DMS114 treated with DMSO at 0.1 percent for 48 hours (cell line): ENCODE data around the gene PCNX2.

ENCODE experiments used
- DNase-seq: peaks from one replicate; lab custom pipeline; 2025; ENCODE audit not compliant: unreplicated experiment; lab: John Stamatoyannopoulos, UW

PCNX2 gene

DNA sequence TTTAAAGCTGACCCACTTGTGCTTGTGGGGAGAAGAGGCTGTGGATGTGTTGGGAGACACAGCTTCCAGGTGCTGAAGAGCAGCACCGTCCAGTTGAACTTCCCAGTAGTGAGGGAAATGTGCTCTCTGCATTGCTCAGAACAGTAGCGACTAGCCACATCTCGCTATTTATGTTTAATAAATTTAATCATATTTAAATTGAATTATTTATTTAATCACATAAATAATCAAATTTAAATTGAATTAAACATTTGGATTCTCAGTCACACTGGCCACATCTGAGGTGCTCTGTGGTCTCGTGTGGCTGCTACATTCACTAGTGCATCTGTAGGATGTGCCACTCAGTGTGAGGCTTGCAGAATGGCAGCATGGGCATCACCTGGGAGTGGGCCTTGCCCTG, 325.0 kb downstream of the PCNX2 start:
- no peak for DNase-seq

DNA sequence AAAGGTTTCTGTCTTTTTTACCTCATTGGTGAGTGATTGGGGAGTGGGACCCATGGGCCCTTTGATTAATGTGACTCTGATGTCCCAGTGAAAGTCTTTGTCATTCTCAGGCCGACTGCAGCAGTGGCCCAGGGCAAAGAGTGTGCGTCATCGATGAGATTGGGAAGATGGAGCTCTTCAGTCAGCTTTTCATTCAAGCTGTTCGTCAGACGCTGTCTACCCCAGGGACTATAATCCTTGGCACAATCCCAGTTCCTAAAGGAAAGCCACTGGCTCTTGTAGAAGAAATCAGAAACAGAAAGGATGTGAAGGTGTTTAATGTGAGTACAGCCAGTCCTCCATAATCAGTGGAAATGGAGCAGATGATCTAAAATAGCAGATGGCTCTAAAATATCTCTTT, 325.7 kb downstream of the PCNX2 start:
- no peak for DNase-seq

DNA sequence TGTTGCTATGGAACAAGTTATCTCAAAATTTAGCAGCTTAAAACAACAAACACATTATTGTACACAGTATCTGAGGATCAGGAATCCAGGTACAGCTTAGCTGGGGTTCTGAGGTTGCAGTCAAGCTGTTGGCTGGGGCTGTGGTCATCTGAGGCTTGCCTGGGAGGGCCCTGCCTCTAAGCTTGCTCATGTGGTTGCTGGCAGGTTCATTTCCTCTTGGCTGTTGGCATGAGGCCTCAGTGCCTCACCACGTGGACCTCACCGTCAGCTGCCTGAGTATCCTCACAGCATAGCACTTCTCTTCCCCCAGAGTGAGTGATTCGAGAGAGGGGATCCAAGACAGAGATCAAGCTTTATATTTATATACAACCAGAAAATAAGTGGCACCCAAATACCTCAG, 326.6 kb downstream of the PCNX2 start:
- DNase-seq, result no peak

DNA sequence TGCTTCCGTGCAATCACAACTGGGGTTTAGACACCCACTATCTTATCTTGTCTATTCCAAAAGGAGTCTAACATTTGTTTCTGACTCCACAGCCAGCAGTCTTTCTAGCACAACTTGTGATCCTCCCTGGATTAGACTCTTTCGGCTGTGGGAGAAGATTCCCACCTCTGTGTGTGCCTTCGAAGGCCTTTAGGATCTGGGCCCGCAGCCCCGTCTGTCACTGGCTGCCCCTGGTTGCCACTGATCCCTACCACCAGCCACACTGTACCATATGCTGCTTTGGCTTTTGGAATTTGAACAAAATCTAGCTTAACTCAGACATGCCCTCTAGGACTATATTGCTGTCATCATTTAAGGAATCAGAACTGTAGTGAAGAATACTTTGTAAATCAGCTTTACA, 327.1 kb downstream of the PCNX2 start:
- DNase-seq, result no peak

DNA sequence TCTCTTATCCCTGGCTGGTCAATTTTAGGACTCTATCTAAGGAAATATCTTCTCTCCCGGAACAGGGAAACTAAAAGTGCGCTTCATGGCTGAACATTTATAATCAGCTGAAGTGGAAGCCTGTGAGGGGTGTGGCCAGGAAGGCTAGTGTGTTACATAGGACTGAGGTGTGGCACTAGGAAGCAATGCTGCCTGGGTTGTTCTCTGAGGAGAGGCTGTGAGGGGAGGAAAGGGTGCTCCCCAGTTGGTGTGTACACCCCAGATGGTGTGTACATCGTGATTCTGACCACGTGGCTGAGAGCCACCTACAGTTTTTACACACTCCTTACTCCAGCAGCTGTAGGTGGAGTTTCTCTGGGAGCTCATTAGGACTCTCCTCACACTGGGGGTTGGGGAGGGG, 328.9 kb downstream of the PCNX2 start:
- no peak for DNase-seq

DNA sequence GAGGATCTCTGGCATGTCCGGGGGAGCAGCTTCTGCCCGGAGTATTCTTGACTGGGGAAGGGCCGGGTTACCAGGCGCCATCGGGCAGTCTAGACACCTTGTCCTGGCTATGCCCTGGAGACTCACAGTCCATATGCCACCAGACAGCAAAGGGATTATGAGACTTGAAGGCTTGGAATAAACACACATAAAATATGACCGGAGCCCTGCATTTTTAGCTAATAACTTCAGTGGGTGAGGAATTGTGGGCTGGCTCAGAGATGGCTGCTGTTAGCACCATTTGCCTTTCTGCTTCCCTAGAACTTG, 329.7 kb downstream of the PCNX2 start:
- DNase-seq, result no peak

DNA sequence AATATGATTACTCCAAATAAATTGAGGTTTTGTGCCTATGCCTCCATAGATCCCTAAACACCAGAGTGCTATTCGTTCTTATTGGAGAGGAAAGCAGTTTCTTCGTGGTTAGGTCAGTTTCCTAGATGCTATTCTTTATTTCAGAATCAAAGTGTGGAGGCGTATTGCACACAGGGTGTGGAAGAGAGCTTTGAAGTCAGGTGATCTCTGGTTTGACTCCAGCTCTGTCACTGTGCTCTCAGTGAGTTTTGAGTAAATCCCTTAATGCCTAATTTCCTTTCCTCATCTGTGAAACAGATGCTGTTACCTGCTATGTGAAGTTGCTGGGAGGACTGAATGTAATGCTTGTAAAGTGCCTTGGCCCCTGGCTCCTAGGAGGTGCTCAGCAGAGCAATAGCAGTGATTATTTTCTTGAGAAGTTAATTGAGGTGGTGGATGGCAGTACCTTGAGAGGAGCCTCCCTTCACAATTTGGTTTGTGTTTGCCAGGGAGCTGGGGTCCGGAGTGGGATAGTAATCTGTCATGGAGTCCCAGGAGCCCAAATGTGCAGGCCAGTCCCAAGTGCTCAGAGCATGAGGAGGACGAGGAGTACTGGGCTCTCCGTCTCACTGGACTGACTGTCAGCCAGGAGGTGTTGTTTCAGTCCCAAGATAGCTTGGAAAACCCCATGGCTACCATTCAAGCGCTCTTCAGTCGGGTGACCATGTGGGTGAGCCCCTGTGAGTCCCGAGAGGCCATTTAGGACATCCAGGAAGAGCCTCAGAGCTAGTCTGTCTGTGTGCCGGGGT, 330.2 kb downstream of the PCNX2 start:
- no peak for DNase-seq

DNA sequence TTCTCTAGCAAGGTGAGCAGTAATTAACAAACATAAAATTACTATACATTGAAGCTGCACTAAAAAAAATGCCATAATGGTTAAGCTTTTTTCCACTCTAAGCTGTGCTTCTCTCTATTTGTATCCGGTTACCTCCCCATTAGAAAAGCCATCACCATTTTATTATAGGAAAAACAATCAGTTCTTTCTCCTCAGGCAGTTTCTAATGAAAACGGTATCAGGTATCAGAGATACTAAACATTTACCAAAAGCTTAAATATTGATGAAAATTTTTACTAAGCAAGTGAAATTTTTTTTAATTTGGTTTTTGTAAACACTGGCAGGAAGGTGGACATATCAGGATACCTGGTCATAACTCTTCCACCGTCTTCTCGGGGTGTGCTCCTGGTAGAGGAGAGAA, 330.9 kb downstream of the PCNX2 start:
- no peak for DNase-seq

DNA sequence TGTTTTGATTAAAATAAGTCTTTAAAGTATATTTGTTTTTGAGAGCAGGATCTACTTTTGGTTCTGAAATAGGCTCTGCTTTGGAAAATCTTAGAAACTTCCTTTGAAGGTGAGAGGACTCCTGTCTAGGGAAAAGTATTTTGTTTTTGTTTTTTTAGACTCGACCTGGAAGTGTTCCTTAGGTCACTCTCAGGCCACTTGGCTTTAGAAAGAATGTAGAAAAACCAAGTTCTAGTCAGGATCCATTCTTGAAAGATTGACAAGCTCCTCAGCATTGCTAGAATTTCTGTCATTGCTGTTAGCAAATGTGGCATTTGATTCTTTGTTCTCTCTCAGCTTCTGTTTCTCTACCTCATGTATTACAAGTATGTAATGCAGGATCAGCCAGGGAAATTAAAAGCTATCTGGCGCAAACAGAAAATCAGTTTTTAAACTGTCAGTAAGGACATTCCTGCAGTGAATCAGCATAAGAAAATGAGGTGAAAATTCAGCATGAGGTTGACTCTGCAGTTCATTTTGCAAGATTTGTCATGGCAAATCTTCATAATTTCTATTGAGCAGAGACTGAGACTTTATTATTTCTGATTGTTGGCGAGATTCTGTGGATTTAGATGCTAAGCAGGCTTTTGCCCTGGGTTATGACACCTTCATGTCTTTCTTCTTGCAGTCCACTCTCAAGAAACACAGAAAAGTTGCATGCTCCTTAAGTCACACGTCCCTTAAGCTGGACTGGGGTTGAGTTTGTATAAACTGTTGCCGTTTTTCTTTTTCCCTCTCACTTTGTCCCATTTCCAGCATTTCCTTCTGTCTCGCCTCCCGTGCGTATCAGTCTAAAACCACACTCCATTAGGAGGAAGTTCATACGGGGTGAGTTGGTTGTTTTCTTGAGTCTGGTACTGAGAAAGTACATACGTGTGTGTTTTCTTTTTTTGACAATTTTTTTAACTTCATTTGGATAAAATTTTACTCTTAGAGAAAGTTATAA, 332.5 kb downstream of the PCNX2 start:
- no peak for DNase-seq

DNA sequence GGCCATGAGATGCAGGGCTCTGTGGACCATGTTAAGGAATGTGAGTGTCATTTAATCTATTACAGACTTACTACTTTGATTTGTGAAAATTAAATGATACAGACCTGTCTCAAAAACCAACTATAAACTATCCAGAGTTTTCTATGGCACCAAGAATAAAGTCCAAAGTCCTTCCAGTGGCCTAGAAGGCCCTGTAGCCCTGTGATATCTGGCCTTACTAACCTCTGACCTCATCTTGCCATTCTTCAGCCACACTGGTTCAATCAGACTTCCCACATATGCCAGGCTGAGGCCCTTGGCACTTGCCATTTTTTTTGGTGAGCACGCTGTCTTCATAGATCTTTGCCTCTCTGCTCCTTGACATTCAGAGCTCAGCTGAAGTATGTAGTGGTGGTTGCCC, 337.5 kb downstream of the PCNX2 start:
- DNase-seq, result no peak

DNA sequence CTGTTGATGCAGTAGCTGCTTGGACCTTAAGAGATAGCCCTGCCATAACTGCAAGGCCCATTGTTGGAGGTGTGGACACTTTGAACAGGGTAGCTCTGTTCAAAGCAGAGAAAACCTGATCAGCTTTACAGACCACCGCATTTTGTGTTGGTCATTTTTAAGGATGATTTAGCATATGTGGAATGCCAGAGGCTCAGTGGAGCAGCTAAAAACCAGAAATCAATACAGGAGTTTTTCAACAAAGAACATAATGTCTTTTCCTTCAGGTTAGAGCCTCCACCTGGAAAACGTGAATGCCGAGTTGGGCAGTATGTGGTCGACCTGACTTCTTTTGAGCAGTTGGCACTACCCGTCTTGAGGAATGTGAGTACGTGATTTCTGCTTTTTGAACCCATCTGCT, 339.4 kb downstream of the PCNX2 start:
- DNase-seq, result no peak

DNA sequence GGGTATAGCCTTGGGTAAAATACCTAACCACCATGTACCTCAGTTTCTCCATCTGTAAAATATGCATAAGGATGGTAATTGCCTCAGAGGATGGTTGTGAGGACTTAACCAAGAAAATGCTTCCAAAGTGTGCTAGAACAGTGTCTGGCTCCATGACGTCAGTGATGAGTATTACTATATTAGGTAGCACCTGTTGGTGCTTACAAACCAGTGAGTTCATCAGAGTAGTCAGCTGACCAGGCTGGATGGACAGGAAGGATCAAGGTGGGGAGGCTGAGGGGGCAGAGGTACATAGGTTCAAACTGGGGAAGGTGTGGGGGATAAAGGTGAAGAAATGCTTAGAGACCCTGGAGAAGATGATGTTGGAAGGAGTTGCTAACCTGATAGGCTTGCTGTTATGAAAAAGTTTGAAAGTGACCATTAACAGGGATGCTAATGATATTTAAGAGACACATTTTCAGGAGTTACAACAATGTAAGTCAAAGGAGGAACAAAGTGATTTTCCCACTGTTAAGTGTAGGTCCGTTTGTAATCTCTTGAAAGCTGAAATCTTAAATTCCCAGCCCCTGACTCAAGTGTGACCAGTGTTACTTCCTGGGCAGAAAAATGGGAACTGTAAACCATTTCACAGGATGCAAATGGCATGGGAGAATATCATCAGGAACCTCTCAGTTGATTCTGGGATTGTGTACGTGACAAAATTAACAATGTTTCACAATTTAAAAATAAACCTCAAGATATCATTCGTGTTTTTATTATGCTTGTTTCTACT, 340.7 kb downstream of the PCNX2 start:
- DNase-seq, result no peak

DNA sequence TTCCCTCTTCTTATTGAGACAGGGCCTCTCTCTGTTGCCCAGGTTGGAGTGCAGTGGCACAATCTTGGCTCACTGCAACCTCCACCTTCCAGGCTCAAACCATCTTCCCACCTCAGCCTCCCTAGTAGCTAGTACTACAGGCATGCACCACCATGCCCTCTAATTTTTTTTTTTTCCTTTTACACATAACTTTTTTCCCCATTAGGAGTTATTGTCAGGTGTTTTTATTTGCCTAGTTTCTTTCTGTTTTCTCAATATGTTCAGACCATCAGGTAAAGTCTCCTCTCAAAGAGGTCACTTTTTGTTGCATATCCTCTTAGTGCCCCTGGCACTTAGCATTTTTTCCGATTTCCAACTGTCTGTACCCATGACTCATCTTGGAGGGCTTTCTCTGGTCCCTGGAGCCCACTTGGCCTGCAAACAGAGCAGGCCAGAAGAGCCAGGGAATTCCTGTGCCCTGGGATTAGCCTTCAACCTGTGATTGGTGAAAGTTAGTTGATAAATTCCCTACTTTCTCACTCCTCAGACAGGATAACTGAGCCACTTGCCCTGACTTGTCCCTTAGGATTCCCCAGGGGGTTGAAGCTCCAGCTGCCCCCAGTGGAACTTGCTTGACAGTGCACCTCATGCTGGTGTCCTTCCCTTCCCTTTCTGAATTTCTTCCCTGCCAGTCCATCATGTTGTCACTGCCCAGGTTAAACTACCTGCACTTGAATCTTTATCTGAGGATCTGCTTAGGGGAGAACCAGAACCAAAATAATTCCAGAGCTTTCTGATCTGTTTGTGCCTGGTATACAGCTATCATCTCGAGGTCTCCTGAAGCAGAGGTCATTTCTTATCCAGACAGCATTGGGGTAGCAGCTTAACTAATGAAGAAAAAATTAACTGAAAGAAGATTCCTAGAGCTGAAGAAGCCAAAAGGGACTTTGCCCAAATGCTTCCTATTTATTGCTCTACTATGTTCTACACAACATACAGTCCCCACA, 342.7 kb downstream of the PCNX2 start:
- peak; percentile 19 for DNase-seq

DNA sequence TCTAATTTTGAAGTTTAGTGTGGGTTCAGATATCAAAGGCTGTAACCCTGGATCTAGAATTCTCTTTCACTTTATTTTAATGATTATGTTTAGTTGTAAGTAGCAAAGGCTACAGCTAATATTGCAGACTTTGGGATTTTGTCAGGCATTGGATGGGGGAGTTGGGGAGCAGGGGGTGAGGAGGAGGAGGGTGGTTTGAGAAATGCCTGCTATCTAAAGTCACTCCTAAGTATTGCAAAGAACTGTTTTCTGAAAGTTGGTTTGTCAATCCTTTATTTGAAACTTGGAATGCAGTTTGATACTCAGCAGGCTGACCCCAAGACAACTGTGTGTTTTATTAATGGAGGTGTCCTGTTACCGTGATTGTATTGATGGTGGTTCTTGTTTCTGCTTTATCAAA, 343.9 kb downstream of the PCNX2 start:
- no peak for DNase-seq

DNA sequence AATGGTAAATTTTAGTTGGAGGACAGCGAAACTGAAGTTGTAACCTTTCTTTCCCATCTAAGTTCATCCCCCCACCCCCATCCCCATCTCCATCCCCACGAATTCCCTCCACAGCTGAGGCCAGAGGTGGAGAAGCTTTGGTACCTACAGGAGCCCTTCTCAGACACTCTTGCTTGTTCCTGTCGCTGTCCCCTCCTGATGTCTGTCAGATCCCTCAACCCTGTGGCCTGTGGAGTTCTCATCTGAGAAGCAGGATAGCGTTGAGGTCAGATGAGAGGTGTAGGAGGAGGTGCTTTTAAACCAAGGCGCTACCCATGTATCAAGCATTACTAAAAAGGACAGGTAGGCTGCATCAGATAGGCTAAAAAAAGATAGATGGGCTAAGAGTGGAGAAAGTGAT, 344.3 kb downstream of the PCNX2 start:
- no peak for DNase-seq

DNA sequence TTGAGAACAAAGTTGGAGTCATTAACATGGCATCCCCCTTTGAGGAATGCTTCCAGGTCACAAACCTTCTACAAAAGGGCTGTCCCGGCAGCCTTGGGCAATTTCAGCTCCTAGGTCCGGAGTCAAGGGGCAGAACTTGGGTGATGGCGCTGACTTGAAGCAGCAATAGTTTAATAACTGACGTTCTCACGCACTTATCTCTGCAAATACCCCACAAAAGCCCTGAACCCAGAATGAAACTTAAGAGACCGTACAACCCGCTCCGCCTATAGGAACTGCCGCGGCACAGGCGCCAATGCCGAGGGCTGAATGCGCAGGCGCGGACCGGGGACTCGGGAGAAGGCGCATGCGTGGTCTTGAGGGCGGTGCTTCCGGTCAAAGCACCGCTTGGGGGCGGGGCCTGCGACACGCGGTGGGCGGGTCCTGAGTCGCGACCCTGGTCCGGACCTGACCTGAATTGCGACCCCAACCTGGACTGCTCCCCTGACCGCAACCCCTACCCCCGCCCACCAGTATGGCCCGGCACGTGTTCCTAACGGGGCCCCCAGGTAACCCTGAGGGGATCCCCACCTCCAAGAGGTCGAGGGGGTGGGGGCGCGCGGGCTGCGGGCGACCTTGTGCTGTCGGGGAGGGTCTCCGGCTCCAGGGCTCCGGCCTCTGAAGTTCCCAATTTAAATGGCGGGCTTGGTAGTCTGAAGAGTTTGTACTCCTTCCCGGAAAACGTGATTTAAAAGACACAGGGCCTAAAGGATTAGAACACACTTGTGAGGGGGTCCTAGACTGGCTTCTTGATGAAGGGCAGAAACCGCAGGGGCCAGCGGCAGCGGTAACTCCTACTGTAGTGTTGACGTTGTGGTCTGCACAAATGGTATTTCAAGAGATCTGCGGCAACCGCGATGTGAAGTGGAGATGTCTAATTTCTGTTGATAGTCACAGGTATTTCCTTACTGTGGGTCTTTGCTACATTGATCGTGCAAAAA, 345.0 kb downstream of the PCNX2 start, which contains the start of gene NTPCR:
Gene NTPCR (plus strand): TSS at position 415 of the 980 bp plus-strand sequence. CDS start 100 bp downstream, at position 515.
- peak; percentile 80 for DNase-seq

DNA sequence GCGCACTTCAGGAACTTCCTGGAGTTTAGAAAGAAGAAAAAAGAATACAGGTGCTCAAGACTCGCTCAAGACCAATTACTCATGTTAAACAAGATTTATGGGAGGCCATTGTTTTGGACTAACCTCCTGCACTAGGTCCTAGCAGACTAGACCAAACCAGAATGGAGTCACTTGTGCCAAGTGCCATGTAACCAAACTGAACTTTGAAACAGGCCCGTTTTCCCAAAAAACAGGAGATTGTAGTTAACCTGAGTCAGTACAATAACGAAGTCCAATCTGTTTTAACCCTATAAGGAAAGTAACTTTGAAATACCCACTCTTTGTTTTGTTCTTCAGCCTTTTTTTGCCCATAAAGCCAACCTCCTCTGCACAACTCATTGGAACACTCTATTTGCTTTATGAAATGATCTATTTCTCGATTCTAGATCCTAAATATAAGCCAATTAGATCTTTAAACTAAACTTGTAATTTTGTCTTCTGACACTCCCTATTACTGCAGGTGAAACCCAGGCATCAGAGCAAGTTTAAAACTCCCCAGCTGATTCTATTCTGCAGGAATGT, 345.8 kb downstream of the PCNX2 start:
- DNase-seq, result no peak

DNA sequence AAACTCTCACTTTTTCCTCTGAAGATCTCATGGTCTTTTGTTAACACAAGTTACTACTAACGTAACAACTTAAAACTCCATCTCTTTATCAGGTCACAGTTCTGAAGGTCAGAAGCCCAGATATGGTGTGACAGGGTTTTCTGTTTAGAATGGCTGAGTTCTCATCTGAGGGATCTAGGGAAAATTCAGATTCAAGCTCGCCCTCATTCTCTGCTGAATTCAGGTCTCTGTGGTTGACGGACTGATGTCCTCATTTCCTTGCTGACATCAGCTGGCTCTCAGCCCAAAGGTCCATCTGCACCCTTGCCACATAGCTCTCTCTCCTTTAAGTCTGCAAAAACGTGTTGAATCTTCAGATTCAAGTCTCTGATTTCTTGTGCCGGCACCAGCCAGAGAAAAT, 351.2 kb downstream of the PCNX2 start:
- no peak for DNase-seq
